GM21717 (cell line): Measurements from ENCODE around the gene LAMA5.

ENCODE experiments used
- ATAC-seq: cut with Tn5 transposase; IDR thresholded peaks from one replicate; pipeline ENCODE4 v1.9.1; 2021; ENCODE audit warnings: mild to moderate bottlenecking, moderate library complexity; ENCODE audit not compliant: unreplicated experiment

LAMA5 gene

GRCh38 chr20:62305149-62305764, 61.9 kb downstream of the LAMA5 start:
- ATAC-seq: no peak

- no peak for ATAC-seq
These were observed 62.6 kb downstream of the LAMA5 start for GRCh38 chr20:62304331-62305148.

GRCh38 chr20:62303340-62304226, 63.5 kb downstream of the LAMA5 start:
- ATAC-seq: no peak

GRCh38 chr20:62303062-62303339, 64.1 kb downstream of the LAMA5 start:
- no peak for ATAC-seq

- peak; percentile 75 for ATAC-seq
These were observed 64.6 kb downstream of the LAMA5 start, which contains the start of gene ADRM1 for GRCh38 chr20:62302341-62303061. ADRM1 (plus strand) TSS chr20:62302997; CDS start chr20:62303569, 572 bp downstream.

- ATAC-seq: peak; percentile 31
These were observed 65.3 kb downstream of the LAMA5 start for GRCh38 chr20:62301773-62302340.

- no peak for ATAC-seq
These were observed 65.9 kb downstream of the LAMA5 start for GRCh38 chr20:62301111-62301668.

- no peak for ATAC-seq
These were observed 66.8 kb downstream of the LAMA5 start for GRCh38 chr20:62300319-62300718.

GRCh38 chr20:62299666-62300236, 67.4 kb downstream of the LAMA5 start:
- no peak for ATAC-seq

GRCh38 chr20:62298577-62299249, 68.4 kb downstream of the LAMA5 start:
- ATAC-seq: no peak

- ATAC-seq: no peak
These were observed 69.5 kb downstream of the LAMA5 start for GRCh38 chr20:62297449-62298227.

GRCh38 chr20:62296724-62297448, 70.2 kb downstream of the LAMA5 start:
- no peak for ATAC-seq

- no peak for ATAC-seq
These were observed 72.6 kb downstream of the LAMA5 start for GRCh38 chr20:62294516-62294915.

- ATAC-seq: no peak
These were observed 73.2 kb downstream of the LAMA5 start for GRCh38 chr20:62293946-62294345.

- no peak for ATAC-seq
These were observed 73.9 kb downstream of the LAMA5 start for GRCh38 chr20:62293111-62293784.

GRCh38 chr20:62292108-62292507, 75.0 kb downstream of the LAMA5 start:
- ATAC-seq: no peak
